ENCODE measurements around the gene CEP350. TPM values are rescaled to one million over a fixed set of nuclear protein-coding genes. Genes with fewer than 3 reads are reported as not detected.

CEP350 gene
- total RNA-seq, 2 experiments from 2014 or later = 48.6 to 54.2 TPM

GRCh38 chr1:179926850-179927205 lies 27.8 kb upstream of the CEP350 start:
- POLR2A ChIA-PET = interaction anchor here (0.9 kb wide), 1 partner anchor 12 kb away, joined by 4 read pairs; no protein-coding TSS in a partner anchor
- no peak overlapping the region for H3K27ac ChIP-seq (ENCODE audit: low read depth, low read length, poor library complexity, severe bottlenecking)

DNA sequence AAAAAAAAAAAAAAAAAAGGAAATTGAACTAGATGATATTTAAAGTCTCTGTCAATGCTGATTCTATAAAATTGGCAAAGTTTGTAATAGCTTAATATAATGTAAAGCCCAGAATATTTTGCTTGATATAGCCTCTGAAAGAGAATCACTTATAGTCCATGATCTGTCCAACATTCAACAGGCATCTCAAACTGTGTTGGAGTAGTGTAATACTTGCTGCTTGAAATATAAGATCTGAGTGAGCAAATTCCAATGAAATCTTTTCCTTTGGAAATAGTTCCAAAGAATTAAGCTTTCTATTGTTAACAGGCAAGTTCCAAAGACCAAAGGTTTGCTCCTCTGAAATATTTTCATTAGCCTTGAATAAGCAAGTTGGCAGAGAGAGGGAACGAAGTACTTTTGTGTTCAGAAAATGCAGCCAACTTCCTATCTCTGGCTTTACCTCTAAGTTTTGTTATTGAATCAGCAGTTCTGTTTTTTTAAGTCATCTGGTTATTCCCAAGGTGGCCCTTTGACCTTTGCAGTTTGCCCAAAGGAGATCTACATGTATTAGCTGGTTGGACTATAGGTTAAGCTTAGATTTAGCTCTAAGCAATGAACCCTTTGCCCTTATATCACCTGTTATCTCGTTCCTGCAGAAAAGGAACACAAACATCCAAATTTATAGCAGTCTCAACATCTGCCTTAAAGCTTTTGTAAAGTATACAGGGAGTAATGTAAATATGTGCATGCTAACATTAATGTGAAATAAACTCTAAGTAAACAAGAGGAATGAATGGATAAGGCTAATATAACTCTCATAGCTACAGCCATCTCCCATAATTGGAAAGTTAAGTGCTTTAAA lies 24.4 kb upstream of the CEP350 start:
- TF ChIP-seq CTCF (conservative IDR thresholded peaks at IDR 0.05; ENCODE audit: low read length) (no peak), EZH2phosphoT487 (IDR thresholded peaks at IDR 0.05; ENCODE audit: borderline replicate concordance, low read depth, low read length) (no peak)
- BruUV-seq (replicated peaks) = no TSS peak
- Histone ChIP-seq H3K9me2 (ENCODE audit: insufficient read depth, low read length) (no peaks in the 10 kb centered on the region), H4K20me1 (ENCODE audit: insufficient read depth, low read length) (no peaks in the 10 kb centered on the region), H3K4me2 (ENCODE audit: low read length) (no peak overlapping the region), H2AFZ (ENCODE audit: low read length) (no peak overlapping the region), H3K4me1 (ENCODE audit: insufficient read depth, low read length, poor library complexity, severe bottlenecking) (no peaks in the 10 kb centered on the region), H3K27ac (ENCODE audit: low read depth, low read length, poor library complexity, severe bottlenecking) (no peak overlapping the region), H3K79me2 (ENCODE audit: insufficient read depth, low read depth, low read length) (no peaks in the 10 kb centered on the region), H3K9me3 (ENCODE audit: low read length) (no peaks in the 10 kb centered on the region), H3K36me3 (ENCODE audit: insufficient read depth, low read length) (no peaks in the 10 kb centered on the region), H3K4me3 (ENCODE audit: low read depth, low read length, poor library complexity, severe bottlenecking) (no peak overlapping the region)
- ChIA-PET CTCF (ENCODE audit: unreplicated experiment) (no interaction called here), POLR2A (interaction anchor here (0.6 to 1.9 kb wide), 7 partner anchors 8 to 529 kb away, joined by 3 to 9 read pairs (median 5); no protein-coding TSS in a partner anchor)
- intact Hi-C loops (cut with micrococcal nuclease; ENCODE audit: unreplicated experiment) = no loop called here
- no peak for DNase-seq (ENCODE audit: low spot score)

More at GRCh38 chr1:179926850-179927205, 27.8 kb upstream of the CEP350 start:
- H3K9me3 ChIP-seq (ENCODE audit: low read length) = no peaks in the 10 kb centered on the region
- BruUV-seq (replicated peaks) = no TSS peak
- TF ChIP-seq EZH2phosphoT487 (IDR thresholded peaks at IDR 0.05; ENCODE audit: borderline replicate concordance, low read depth, low read length) (no peak), CTCF (conservative IDR thresholded peaks at IDR 0.05; ENCODE audit: low read length) (no peak)
- no peak overlapping the region for H3K4me2 ChIP-seq (ENCODE audit: low read length)
- no peaks in the 10 kb centered on the region for H3K4me1 ChIP-seq (ENCODE audit: insufficient read depth, low read length, poor library complexity, severe bottlenecking)
- no peaks in the 10 kb centered on the region for H3K79me2 ChIP-seq (ENCODE audit: insufficient read depth, low read depth, low read length)
- H3K4me3 ChIP-seq (ENCODE audit: low read depth, low read length, poor library complexity, severe bottlenecking) = no peak overlapping the region
- no peaks in the 10 kb centered on the region for H4K20me1 ChIP-seq (ENCODE audit: insufficient read depth, low read length)
- no peaks in the 10 kb centered on the region for H3K9me2 ChIP-seq (ENCODE audit: insufficient read depth, low read length)
- no peaks in the 10 kb centered on the region for H3K36me3 ChIP-seq (ENCODE audit: insufficient read depth, low read length)
- no peak for DNase-seq (ENCODE audit: low spot score)
- intact Hi-C loops (cut with micrococcal nuclease; ENCODE audit: unreplicated experiment) = no loop called here
- no peak overlapping the region for H2AFZ ChIP-seq (ENCODE audit: low read length)
- CTCF ChIA-PET (ENCODE audit: unreplicated experiment) = no interaction called here

DNA sequence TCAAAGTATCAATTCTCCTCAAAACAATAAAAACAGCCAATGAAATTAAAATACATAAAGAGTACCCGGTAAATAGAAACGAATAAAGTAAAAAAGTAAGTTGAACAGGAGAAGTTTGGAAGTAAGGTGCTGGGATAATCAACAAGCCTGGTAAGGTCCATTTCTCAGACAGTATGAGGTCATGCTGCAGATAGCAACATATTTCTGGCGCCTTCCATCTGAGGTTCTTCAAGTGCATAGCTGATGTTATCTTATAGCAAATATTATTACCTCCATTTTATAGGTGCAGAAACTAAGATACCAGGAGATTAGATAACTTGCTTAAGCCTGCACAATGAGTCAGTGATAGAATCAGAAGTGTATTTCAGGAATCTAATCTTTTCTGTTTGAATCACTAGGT lies 23.7 kb upstream of the CEP350 start:
- Histone ChIP-seq H3K4me2 (ENCODE audit: low read length) (no peak overlapping the region), H3K9me3 (ENCODE audit: low read length) (no peaks in the 10 kb centered on the region), H3K27ac (ENCODE audit: low read depth, low read length, poor library complexity, severe bottlenecking) (no peak overlapping the region), H3K4me1 (ENCODE audit: insufficient read depth, low read length, poor library complexity, severe bottlenecking) (no peaks in the 10 kb centered on the region), H4K20me1 (ENCODE audit: insufficient read depth, low read length) (no peaks in the 10 kb centered on the region), H3K4me3 (ENCODE audit: low read depth, low read length, poor library complexity, severe bottlenecking) (no peak overlapping the region), H3K9me2 (ENCODE audit: insufficient read depth, low read length) (no peaks in the 10 kb centered on the region), H3K79me2 (ENCODE audit: insufficient read depth, low read depth, low read length) (no peaks in the 10 kb centered on the region), H3K36me3 (ENCODE audit: insufficient read depth, low read length) (no peaks in the 10 kb centered on the region), H2AFZ (ENCODE audit: low read length) (no peak overlapping the region)
- no peak for TF ChIP-seq CTCF (conservative IDR thresholded peaks at IDR 0.05; ENCODE audit: low read length)
- no peak for TF ChIP-seq EZH2phosphoT487 (IDR thresholded peaks at IDR 0.05; ENCODE audit: borderline replicate concordance, low read depth, low read length)
- POLR2A ChIA-PET = interaction anchor here (1.1 to 1.9 kb wide), 3 partner anchors 8 to 15 kb away, joined by 4 to 8 read pairs (median 5); no protein-coding TSS in a partner anchor
- no TSS peak for BruUV-seq (replicated peaks)
- no peak for DNase-seq (ENCODE audit: low spot score)
- CTCF ChIA-PET (ENCODE audit: unreplicated experiment) = no interaction called here
- intact Hi-C loops (cut with micrococcal nuclease; ENCODE audit: unreplicated experiment) = no loop called here
